GM12801 (cell line): Measurements from ENCODE around the gene LDAH.
A peak's percentile ranks its signal among the peaks of the same experiment; 100 is the strongest.

Experiments used
- CTCF ChIP-seq: IDR thresholded peaks from one replicate; pipeline ENCODE4 v1.5.1; 2011; ENCODE audit warnings: control low read depth; ENCODE audit not compliant: insufficient read length; ENCODE audit errors: extremely low read depth

The LDAH gene

GRCh38 chr2:20663196-20664070 lies 159.5 kb downstream of the LDAH start:
- TF ChIP-seq CTCF = no peak

- no peak for TF ChIP-seq CTCF
Measured at GRCh38 chr2:20662308-20662937, 160.5 kb downstream of the LDAH start.

- TF ChIP-seq CTCF = peak; percentile 96
Measured at GRCh38 chr2:20661421-20662307, 161.2 kb downstream of the LDAH start.

- no peak for TF ChIP-seq CTCF
Measured at GRCh38 chr2:20660506-20661420, 162.1 kb downstream of the LDAH start.

GRCh38 chr2:20657522-20658235 lies 165.2 kb downstream of the LDAH start:
- TF ChIP-seq CTCF = no peak

GRCh38 chr2:20656561-20656960 lies 166.3 kb downstream of the LDAH start:
- TF ChIP-seq CTCF = no peak
